HG02852 (cell line): ENCODE measurements around the gene LY6G6F.
A peak's percentile ranks its signal among the peaks of the same experiment; 100 is the strongest.
"Not testable (repeated sequence)": the region's sequence is repeated elsewhere in the genome, so short reads cannot be mapped to it uniquely, and the experiment has no call there.

Experiments used
- ATAC-seq: cut with Tn5 transposase; IDR thresholded peaks from one replicate; pipeline ENCODE4 v1.9.1; 2021; ENCODE audit warnings: mild to moderate bottlenecking, moderate library complexity; ENCODE audit not compliant: unreplicated experiment

The LY6G6F gene

GRCh38 chr6:31701666-31702404, 4.8 kb upstream of the LY6G6F start:
- no peak for ATAC-seq

- peak; percentile 19 for ATAC-seq
Measured at GRCh38 chr6:31702405-31702818, 4.3 kb upstream of the LY6G6F start.

- peak; percentile 85 for ATAC-seq
Measured at GRCh38 chr6:31702819-31703716, 3.6 kb upstream of the LY6G6F start, which contains the start of gene ABHD16A. Gene ABHD16A, minus strand, starts transcription at chr6:31703324. Its CDS starts 43 bp downstream, at chr6:31703281.

- ATAC-seq = no peak
Measured at GRCh38 chr6:31705931-31706330, 735 bp upstream of the LY6G6F start.

- ATAC-seq = no peak
Measured at GRCh38 chr6:31707701-31708100, 1.0 kb downstream of the LY6G6F start.

- no peak for ATAC-seq
Measured at GRCh38 chr6:31708224-31708623, 1.6 kb downstream of the LY6G6F start.

GRCh38 chr6:31709157-31709556, 2.5 kb downstream of the LY6G6F start:
- ATAC-seq = not testable (repeated sequence)

GRCh38 chr6:31710523-31711219, 4.0 kb downstream of the LY6G6F start:
- ATAC-seq = no peak

- no peak for ATAC-seq
Measured at GRCh38 chr6:31711233-31711632, 4.6 kb downstream of the LY6G6F start.

GRCh38 chr6:31712296-31712695, 5.6 kb downstream of the LY6G6F start:
- ATAC-seq = no peak

- no peak for ATAC-seq
Measured at GRCh38 chr6:31713465-31713864, 6.8 kb downstream of the LY6G6F start.

- ATAC-seq = no peak
Measured at GRCh38 chr6:31713991-31714684, 7.5 kb downstream of the LY6G6F start.

GRCh38 chr6:31715022-31715958, 8.6 kb downstream of the LY6G6F start, which contains the start of gene LY6G6D:
Gene LY6G6D, plus strand, starts transcription at chr6:31715348. Its CDS starts 8 bp downstream, at chr6:31715356.
- ATAC-seq = no peak

GRCh38 chr6:31717499-31718222, 11.0 kb downstream of the LY6G6F start:
- no peak for ATAC-seq

- no peak for ATAC-seq
Measured at GRCh38 chr6:31718265-31718664, 11.6 kb downstream of the LY6G6F start.

- ATAC-seq = no peak
Measured at GRCh38 chr6:31719001-31719400, 12.3 kb downstream of the LY6G6F start.

GRCh38 chr6:31720196-31720770, 13.6 kb downstream of the LY6G6F start:
- ATAC-seq = no peak

GRCh38 chr6:31721351-31722020, 14.8 kb downstream of the LY6G6F start, which contains the start of gene LY6G6C:
Gene LY6G6C, minus strand, starts transcription at chr6:31721746. Its CDS starts 67 bp downstream, at chr6:31721679.
- ATAC-seq = no peak
